Adrenal gland (tissue), 12 donors: ENCODE measurements around the gene PBRM1. TPM values are rescaled to one million over a fixed set of nuclear protein-coding genes. Genes with fewer than 3 reads are reported as not detected.

Source experiments
- DNase-seq, 7 donors: peaks; one replicate each; pipeline ENCODE4 v3.0.0-alpha.2; 2019 to 2020
- H3K27ac ChIP-seq, 5 donors: fragments of 200-600 bp; sonication (generic) in 4 of 5; 1 replicate in 3 of 5; 2 replicates in 2 of 5; pipeline versions ENCODE4 v1.5.1 to v1.8.0; 2016 to 2020; ENCODE audit warnings: mild to moderate bottlenecking in 1 of 5
- H3K27me3 ChIP-seq: fragments of 200-600 bp; 2 replicates; pipeline ENCODE4 v1.8.0; 2021
- H3K36me3 ChIP-seq, 2 donors: fragments of 200-600 bp; replicated peaks in 1 of 2; 1 replicate in 1 of 2; 2 replicates in 1 of 2; pipeline versions ENCODE4 v1.5.1 to v1.8.0; 2018 to 2022
- H3K4me1 ChIP-seq, 2 donors: fragments of 200-600 bp; replicated peaks in 1 of 2; 1 replicate in 1 of 2; 2 replicates in 1 of 2; pipeline versions ENCODE4 v1.5.1 to v1.8.0; 2018 to 2021
- H3K4me3 ChIP-seq, 4 donors: fragments of 200-600 bp; sonication (generic) in 3 of 4; one replicate each; pipeline ENCODE4 v1.5.1; 2016 to 2018
- H3K9me3 ChIP-seq, 3 donors: fragments of 200-600 bp; sonication (generic) in 1 of 3; replicated peaks in 1 of 3; 1 replicate in 2 of 3; 2 replicates in 1 of 3; pipeline versions ENCODE4 v1.5.1 to v1.8.0; 2016 to 2021
- POLR2A ChIP-seq, 2 donors: fragments of 450-650 bp; IDR thresholded peaks; one replicate each; pipeline ENCODE4 v1.6.1; 2017; ENCODE audit warnings: antibody characterized with exemption in 2 of 2, mild to moderate bottlenecking in 2 of 2, moderate library complexity in 1 of 2
- WGBS, 4 donors: extraction: QIAGEN DNeasy Blood & Tissue Kit in 2 of 4; methylation state at CpG; one replicate each; pipeline versions ENCODE4 v1.1.5 to v1.1.7; 2013 to 2017; 5-methylcytosine and 5-hydroxymethylcytosine counted together
- intact Hi-C, 2 donors: fragments of 100-400 bp; cut with DNase I; formaldehyde crosslinking; loops; one replicate each; pipeline versions ENCODE4 v1.14.1 to v1.15.0; 2022 to 2023
- polyA plus RNA-seq, 3 donors: library from polyadenylated mRNA; stranded (reverse); fragments of 200-250 nt in 2 of 3; fragments of 350-450 nt in 1 of 3; fragmentation: Illumina TruSeq in 1 of 3; extraction: RNeasy Lipid Tissue Mini Kit (QIAGEN cat#74804) in 1 of 3; gene quantifications; one replicate each; pipeline ENCODE4 v1.2.3, GENCODE V29; 2013 to 2014
- total RNA-seq, 9 donors: library from RNA; depleted of rRNA in 4 of 9; stranded (reverse); fragments of >200 nt in 4 of 9; fragments of 120-200 nt in 1 of 9; fragmentation: NEBNext Ultra II Directional in 1 of 9; extraction: Animal tissue kit (Norgen Biotek cat#: 25700) in 1 of 9; gene quantifications; one replicate each; pipeline versions ENCODE4 v1.1.0 to v1.2.4, GENCODE V29; 2013 to 2023
- TF ChIP-seq, protein P1 (sequence below), 6 experiments: fragments of 450-650 bp in 4 of 6; fragments of 200-600 bp in 2 of 6; sonication (generic) in 1 of 6; IDR thresholded peaks; 1 replicate in 5 of 6; 2 replicates in 1 of 6; pipeline versions ENCODE4 v1.5.1 to v1.8.0; 2016 to 2021; ENCODE audit warnings: antibody characterized with exemption in 6 of 6, mild to moderate bottlenecking in 2 of 6, moderate library complexity in 1 of 6
- donor health status: healthy with polysubstance abuse.
- donor health status: Bipolar disorder and iron deficiency.
- donor health status: DM: yes; HTN: yes; CAD: no.
- donor health status: DM: no; HTN: no; CAD: no.
- donor health status: DM: no; HTN: no; CAD: no.
- donor health status: DM: yes; HTN: yes; CAD: no.

The PBRM1 gene
- total and polyA plus RNA-seq, 12 donors, result 4.2 to 108 (median 47.5) TPM

DNA sequence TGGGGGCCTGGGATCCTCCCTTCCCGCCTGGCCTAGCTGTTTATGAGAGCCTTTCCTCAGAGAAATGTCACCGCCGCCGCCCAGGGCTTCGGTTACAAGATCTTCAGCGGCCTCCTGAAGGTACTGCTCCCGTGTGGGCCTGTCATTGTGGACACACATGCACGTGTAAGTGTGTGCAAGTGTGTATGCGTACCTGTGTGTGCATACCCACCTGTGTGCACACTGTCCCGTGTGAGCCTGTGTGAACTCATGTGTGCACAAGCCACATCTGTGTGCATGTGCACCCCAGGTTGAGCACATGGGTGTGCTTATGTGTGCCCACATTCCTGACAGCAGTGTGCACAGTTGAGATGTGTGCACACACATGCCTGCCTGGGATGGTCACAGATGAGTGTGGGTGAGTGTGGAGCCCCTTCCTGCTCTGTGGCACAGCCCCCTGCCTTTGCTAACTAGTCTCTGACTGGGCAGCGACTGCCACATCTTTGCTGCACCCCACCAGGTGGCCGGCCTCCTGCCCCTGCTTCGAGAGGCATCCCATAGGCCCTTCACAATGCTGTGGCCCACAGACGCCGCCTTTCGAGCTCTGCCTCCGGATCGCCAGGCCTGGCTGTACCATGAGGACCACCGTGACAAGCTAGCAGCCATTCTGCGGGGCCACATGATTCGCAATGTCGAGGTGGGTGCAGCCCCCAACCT lies 166.1 kb downstream of the PBRM1 start:
- Histone ChIP-seq H3K36me3 (peaks cover 0 to 32% of the 10 kb centered on the region in 2 donors), H3K27me3 (no peaks in the 10 kb centered on the region), H3K4me1 (peaks cover 0 to 4% of the 10 kb centered on the region in 2 donors), H3K9me3 (no peaks in the 10 kb centered on the region), H3K4me3 (no peak overlapping the region), H3K27ac (no peak overlapping the region)
- DNase-seq, result no peak
- 91 to 96% (median 93%) methylated on average over 12 to 22 of the region's 22 CpGs for WGBS, 4 donors
- TF ChIP-seq POLR2A (IDR thresholded peaks at IDR 0.05), result no peak
- TF ChIP-seq, protein P1, sequence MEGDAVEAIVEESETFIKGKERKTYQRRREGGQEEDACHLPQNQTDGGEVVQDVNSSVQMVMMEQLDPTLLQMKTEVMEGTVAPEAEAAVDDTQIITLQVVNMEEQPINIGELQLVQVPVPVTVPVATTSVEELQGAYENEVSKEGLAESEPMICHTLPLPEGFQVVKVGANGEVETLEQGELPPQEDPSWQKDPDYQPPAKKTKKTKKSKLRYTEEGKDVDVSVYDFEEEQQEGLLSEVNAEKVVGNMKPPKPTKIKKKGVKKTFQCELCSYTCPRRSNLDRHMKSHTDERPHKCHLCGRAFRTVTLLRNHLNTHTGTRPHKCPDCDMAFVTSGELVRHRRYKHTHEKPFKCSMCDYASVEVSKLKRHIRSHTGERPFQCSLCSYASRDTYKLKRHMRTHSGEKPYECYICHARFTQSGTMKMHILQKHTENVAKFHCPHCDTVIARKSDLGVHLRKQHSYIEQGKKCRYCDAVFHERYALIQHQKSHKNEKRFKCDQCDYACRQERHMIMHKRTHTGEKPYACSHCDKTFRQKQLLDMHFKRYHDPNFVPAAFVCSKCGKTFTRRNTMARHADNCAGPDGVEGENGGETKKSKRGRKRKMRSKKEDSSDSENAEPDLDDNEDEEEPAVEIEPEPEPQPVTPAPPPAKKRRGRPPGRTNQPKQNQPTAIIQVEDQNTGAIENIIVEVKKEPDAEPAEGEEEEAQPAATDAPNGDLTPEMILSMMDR (IDR thresholded peaks at IDR 0.05), result no peak
- intact Hi-C loops, result loop anchor here in 1 of 2 donors (5.0 kb wide), 1 partner anchor 32 kb away; no protein-coding TSS in a partner anchor

DNA sequence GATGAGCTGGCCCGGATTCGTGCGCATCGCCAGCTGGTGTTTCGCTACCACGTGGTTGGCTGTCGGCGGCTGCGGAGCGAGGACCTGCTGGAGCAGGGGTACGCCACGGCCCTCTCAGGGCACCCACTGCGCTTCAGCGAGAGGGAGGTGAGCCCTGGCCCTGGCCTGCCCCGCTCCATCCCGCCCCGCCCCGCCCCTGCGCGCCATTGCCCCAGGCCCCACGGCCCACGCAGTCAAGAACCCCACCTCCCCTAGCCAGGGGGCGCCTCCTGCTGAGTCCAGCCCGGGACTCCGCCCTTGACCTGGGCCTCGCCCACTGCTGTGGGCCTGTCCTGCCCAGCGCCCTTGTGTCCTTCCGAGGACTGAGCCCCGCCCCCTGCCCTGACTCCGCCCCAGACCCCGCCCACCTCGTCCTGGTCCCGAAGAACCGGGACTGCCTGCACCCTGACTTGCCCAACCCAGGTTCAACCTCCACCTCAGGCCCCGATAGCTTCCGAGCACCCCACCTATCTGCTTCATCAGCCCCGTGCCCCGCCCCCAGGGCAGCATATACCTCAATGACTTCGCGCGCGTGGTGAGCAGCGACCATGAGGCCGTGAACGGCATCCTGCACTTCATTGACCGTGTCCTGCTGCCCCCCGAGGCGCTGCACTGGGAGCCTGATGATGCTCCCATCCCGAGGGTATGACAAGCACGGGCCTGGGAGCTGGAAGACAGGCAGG lies 166.8 kb downstream of the PBRM1 start:
- 47 to 81% (median 63%) methylated on average over 16 to 50 of the region's 50 CpGs for WGBS, 4 donors
- H3K9me3 ChIP-seq, result no peaks in the 10 kb centered on the region
- peak in 1 of 7 donors; percentile 56 for DNase-seq
- H3K27me3 ChIP-seq, result no peaks in the 10 kb centered on the region
- H3K4me3 ChIP-seq, result peak overlapping the region in 1 of 4 donors; percentile 24
- H3K27ac ChIP-seq, result peak overlapping the region in 1 of 5 donors; percentile 20
- TF ChIP-seq, protein P1 (IDR thresholded peaks at IDR 0.05), result no peak
- no peak for TF ChIP-seq POLR2A (IDR thresholded peaks at IDR 0.05)
- H3K36me3 ChIP-seq, result peaks cover 0 to 25% of the 10 kb centered on the region in 2 donors
- H3K4me1 ChIP-seq, result no peaks in the 10 kb centered on the region
- intact Hi-C loops, result no loop called here

DNA sequence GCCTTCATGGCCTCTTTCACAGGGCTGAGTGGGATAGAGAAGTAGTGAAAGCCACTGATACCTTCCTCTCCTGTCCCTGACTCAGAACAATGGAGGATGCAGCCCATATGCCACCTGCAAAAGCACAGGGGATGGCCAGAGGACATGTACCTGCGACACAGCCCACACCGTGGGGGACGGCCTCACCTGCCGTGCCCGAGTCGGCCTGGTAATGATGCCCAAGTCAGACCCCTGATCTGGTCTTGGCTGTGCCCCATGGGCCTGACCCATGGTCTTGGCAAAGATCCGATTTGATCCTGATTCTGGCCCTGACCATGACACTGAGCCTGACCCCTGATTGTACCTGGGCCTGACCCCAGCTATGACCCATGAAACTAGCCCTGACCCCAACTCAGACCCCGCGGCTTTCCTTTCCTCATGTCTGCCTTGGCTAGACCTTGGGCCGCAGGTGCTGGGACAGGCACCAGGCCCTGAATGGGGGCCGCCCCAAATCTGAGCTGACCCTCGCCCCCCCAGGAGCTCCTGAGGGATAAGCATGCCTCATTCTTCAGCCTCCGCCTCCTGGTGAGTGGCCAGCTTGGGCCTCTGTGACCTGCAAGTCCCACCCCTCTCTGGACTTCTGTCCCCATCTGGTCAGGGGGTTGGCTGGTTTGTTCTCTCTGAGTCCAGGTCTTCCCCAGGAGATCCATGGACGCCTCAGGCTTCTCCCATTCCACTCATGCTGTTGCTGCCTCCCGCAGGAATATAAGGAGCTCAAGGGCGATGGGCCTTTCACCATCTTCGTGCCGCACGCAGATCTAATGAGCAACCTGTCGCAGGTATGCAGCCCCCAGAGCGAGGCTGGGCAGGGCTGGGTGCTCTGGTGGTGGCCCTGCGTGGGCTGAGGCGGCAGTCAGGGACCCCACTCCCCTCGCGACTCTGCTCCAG lies 167.7 kb downstream of the PBRM1 start:
- no peak for DNase-seq
- intact Hi-C loops, result no loop called here
- peaks cover 0 to 16% of the 10 kb centered on the region in 2 donors for H3K36me3 ChIP-seq
- no peak overlapping the region for H3K27ac ChIP-seq
- H3K9me3 ChIP-seq, result no peaks in the 10 kb centered on the region
- no peaks in the 10 kb centered on the region for H3K4me1 ChIP-seq
- WGBS, 4 donors, result 85 to 92% (median 88%) methylated on average over 19 to 25 of the region's 25 CpGs
- peak overlapping the region in 1 of 4 donors; percentile 24 for H3K4me3 ChIP-seq
- H3K27me3 ChIP-seq, result no peaks in the 10 kb centered on the region
- TF ChIP-seq POLR2A (IDR thresholded peaks at IDR 0.05), result no peak
- TF ChIP-seq, protein P1 (IDR thresholded peaks at IDR 0.05), result no peak
